GM13976 (cell line): ENCODE data around the gene ZNF407.

Source experiments
- DNase-seq: peaks from one replicate; pipeline ENCODE4 v3.0.0; 2012; ENCODE audit warnings: low spot score
- in situ Hi-C: fragments of 300-500 bp; cut with MboI; formaldehyde crosslinking; loops from one replicate; pipeline ENCODE4 v1.12.0; 2022; ENCODE audit warnings: low sequenced_read_pairs, mixed read lengths, inconsistent platforms; ENCODE audit not compliant: unreplicated experiment
- TF ChIP-seq, protein P1 (sequence below): IDR thresholded peaks from 2 replicates; pipeline ENCODE4 v1.5.1; 2012; ENCODE audit warnings: borderline replicate concordance, mild to moderate bottlenecking; ENCODE audit not compliant: insufficient read depth; ENCODE audit errors: extremely low read depth, missing control alignments, control extremely low read depth

Gene ZNF407

GRCh38 chr18:74631212-74631611 lies 33.5 kb downstream of the ZNF407 start:
- no peak for DNase-seq
- TF ChIP-seq, protein P1, sequence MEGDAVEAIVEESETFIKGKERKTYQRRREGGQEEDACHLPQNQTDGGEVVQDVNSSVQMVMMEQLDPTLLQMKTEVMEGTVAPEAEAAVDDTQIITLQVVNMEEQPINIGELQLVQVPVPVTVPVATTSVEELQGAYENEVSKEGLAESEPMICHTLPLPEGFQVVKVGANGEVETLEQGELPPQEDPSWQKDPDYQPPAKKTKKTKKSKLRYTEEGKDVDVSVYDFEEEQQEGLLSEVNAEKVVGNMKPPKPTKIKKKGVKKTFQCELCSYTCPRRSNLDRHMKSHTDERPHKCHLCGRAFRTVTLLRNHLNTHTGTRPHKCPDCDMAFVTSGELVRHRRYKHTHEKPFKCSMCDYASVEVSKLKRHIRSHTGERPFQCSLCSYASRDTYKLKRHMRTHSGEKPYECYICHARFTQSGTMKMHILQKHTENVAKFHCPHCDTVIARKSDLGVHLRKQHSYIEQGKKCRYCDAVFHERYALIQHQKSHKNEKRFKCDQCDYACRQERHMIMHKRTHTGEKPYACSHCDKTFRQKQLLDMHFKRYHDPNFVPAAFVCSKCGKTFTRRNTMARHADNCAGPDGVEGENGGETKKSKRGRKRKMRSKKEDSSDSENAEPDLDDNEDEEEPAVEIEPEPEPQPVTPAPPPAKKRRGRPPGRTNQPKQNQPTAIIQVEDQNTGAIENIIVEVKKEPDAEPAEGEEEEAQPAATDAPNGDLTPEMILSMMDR: no peak
- in situ Hi-C loops: loop anchor here (25.0 kb wide), 1 partner anchor 1731 kb away; no protein-coding TSS in a partner anchor

DNA sequence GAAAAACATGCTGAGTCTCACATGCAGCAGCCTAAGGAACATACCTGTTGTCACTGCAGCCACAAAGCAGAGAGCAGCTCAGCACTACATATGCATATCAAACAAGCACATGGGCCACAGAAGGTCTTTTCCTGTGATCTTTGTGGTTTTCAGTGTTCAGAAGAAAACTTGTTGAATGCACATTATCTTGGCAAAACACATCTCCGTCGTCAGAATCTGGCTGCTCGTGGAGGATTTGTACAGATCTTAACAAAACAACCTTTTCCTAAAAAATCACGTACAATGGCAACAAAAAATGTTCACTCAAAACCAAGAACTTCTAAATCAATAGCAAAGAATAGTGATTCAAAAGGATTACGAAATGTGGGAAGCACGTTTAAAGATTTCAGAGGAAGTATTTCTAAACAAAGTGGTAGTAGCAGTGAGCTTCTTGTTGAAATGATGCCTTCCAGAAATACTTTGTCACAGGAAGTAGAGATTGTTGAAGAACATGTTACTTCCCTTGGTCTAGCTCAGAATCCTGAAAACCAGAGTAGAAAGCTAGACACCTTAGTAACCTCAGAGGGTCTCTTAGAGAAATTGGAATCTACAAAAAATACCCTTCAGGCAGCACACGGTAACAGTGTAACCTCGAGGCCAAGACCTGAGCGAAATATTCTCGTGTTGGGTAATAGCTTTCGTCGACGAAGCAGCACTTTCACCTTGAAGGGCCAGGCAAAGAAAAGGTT lies 34.1 kb downstream of the ZNF407 start:
- in situ Hi-C loops: loop anchor here (25.0 kb wide), 1 partner anchor 1731 kb away; no protein-coding TSS in a partner anchor
- no peak for DNase-seq
- TF ChIP-seq, protein P1: no peak

DNA sequence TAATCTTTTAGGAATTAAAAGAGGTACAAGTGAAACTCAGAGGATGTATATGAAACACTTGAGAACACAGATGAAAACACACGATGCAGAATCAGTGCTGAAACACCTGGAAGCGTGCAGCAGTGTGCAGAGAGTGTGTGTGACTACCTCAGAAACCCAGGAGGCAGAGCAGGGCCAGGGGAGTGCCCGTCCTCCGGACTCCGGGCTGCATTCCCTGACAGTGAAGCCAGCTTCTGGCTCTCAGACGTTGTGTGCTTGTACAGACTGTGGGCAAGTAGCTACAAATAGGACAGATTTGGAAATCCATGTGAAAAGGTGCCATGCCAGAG lies 34.6 kb downstream of the ZNF407 start:
- in situ Hi-C loops: loop anchor here (25.0 kb wide), 1 partner anchor 1730 kb away; no protein-coding TSS in a partner anchor
- no peak for DNase-seq
- TF ChIP-seq, protein P1: no peak

DNA sequence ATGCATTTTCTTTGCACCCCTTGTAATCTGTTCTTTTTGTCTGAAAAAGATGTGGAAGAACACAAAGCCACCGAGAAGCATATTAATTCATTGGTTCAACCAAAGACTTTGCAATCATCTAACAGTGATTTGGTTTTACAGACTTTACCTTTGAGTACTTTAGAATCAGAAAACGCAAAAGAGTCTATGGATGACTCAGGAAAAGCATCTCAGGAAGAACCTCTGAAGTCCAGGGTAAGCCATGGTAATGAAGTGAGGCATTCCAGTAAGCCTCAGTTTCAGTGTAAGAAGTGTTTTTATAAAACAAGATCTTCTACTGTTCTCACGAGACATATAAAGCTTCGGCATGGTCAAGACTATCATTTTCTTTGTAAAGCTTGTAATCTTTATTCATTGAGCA lies 35.2 kb downstream of the ZNF407 start:
- in situ Hi-C loops: loop anchor here (25.0 kb wide), 1 partner anchor 1729 kb away; no protein-coding TSS in a partner anchor
- DNase-seq: no peak
- TF ChIP-seq, protein P1: no peak

GRCh38 chr18:74633652-74634352 lies 36.1 kb downstream of the ZNF407 start:
- TF ChIP-seq, protein P1: no peak
- in situ Hi-C loops: loop anchor here (25.0 kb wide), 1 partner anchor 1728 kb away; no protein-coding TSS in a partner anchor
- no peak for DNase-seq

- no peak for DNase-seq
- in situ Hi-C loops: loop anchor here (25.0 kb wide), 1 partner anchor 1727 kb away; no protein-coding TSS in a partner anchor
- TF ChIP-seq, protein P1: no peak
These were observed 37.7 kb downstream of the ZNF407 start for GRCh38 chr18:74635224-74635975.
